ENCODE measurements around the gene PIAS4. TPM values are rescaled to one million over a fixed set of nuclear protein-coding genes. Genes with fewer than 3 reads are reported as not detected.
A peak's percentile ranks its signal among the peaks of the same experiment; 100 is the strongest.

Gene PIAS4
- total and polyA plus RNA-seq, 4 donors = 24.8 to 37.7 (median 29.7) TPM

GRCh38 chr19:4012975-4013634, 5.6 kb downstream of the PIAS4 start:
- no peaks in the 10 kb centered on the region for H3K27me3 ChIP-seq (ENCODE audit: control insufficient read depth, insufficient read depth, low read length)
- peaks cover 82% of the 10 kb centered on the region for H3K36me3 ChIP-seq (ENCODE audit: control insufficient read depth, insufficient read depth, low read length)
- DNase-seq (ENCODE audit: low read depth in 4 of 6, low spot score in 6 of 6) = no peak
- H3K9me3 ChIP-seq (ENCODE audit: control insufficient read depth, insufficient read depth, low read length) = no peaks in the 10 kb centered on the region
- no peak overlapping the region for H3K4me3 ChIP-seq (ENCODE audit: low read depth, low read length)
- H3K27ac ChIP-seq (ENCODE audit: low read depth, low read length) = no peak overlapping the region
- peaks cover 81% of the 10 kb centered on the region for H3K4me1 ChIP-seq (ENCODE audit: control insufficient read depth, insufficient read depth, low read length)
- WGBS (ENCODE audit: insufficient coverage) = 96% methylated on average over 33 of the region's 33 CpGs

GRCh38 chr19:4013886-4014540, 6.5 kb downstream of the PIAS4 start:
- Histone ChIP-seq H3K27me3 (ENCODE audit: control insufficient read depth, insufficient read depth, low read length) (no peaks in the 10 kb centered on the region), H3K4me1 (ENCODE audit: control insufficient read depth, insufficient read depth, low read length) (peaks cover 79% of the 10 kb centered on the region), H3K36me3 (ENCODE audit: control insufficient read depth, insufficient read depth, low read length) (peaks cover 91% of the 10 kb centered on the region), H3K27ac (ENCODE audit: low read depth, low read length) (peak overlapping the region; percentile 10), H3K9me3 (ENCODE audit: control insufficient read depth, insufficient read depth, low read length) (no peaks in the 10 kb centered on the region), H3K4me3 (ENCODE audit: low read depth, low read length) (no peak overlapping the region)
- whole genome bisulfite sequencing (ENCODE audit: insufficient coverage) = 83% methylated on average over 20 of the region's 20 CpGs
- peak in 1 of 6 donors; percentile 20 for DNase-seq (ENCODE audit: low read depth in 4 of 6, low spot score in 6 of 6)

GRCh38 chr19:4014541-4015491, 7.3 kb downstream of the PIAS4 start:
- WGBS (ENCODE audit: insufficient coverage) = 60% methylated on average over 22 of the region's 25 CpGs
- peaks cover 78% of the 10 kb centered on the region for H3K4me1 ChIP-seq (ENCODE audit: control insufficient read depth, insufficient read depth, low read length)
- no peak overlapping the region for H3K4me3 ChIP-seq (ENCODE audit: low read depth, low read length)
- peak overlapping the region; percentile 79 for H3K27ac ChIP-seq (ENCODE audit: low read depth, low read length)
- H3K27me3 ChIP-seq (ENCODE audit: control insufficient read depth, insufficient read depth, low read length) = no peaks in the 10 kb centered on the region
- H3K36me3 ChIP-seq (ENCODE audit: control insufficient read depth, insufficient read depth, low read length) = peaks cover 97% of the 10 kb centered on the region
- no peaks in the 10 kb centered on the region for H3K9me3 ChIP-seq (ENCODE audit: control insufficient read depth, insufficient read depth, low read length)
- DNase-seq (ENCODE audit: low read depth in 4 of 6, low spot score in 6 of 6) = peak in 2 of 6 donors; percentile 7 to 48

- no peak overlapping the region for H3K4me3 ChIP-seq (ENCODE audit: low read depth, low read length)
- peaks cover 96% of the 10 kb centered on the region for H3K36me3 ChIP-seq (ENCODE audit: control insufficient read depth, insufficient read depth, low read length)
- no peaks in the 10 kb centered on the region for H3K9me3 ChIP-seq (ENCODE audit: control insufficient read depth, insufficient read depth, low read length)
- H3K27ac ChIP-seq (ENCODE audit: low read depth, low read length) = peak overlapping the region; percentile 79
- peak in 2 of 6 donors; percentile 20 to 74 for DNase-seq (ENCODE audit: low read depth in 4 of 6, low spot score in 6 of 6)
- WGBS (ENCODE audit: insufficient coverage) = 31% methylated on average over 37 of the region's 37 CpGs
- H3K4me1 ChIP-seq (ENCODE audit: control insufficient read depth, insufficient read depth, low read length) = peaks cover 67% of the 10 kb centered on the region
- H3K27me3 ChIP-seq (ENCODE audit: control insufficient read depth, insufficient read depth, low read length) = no peaks in the 10 kb centered on the region
These were observed 8.3 kb downstream of the PIAS4 start for GRCh38 chr19:4015705-4016402.

GRCh38 chr19:4016486-4016885, 8.9 kb downstream of the PIAS4 start:
- 76% methylated on average over 12 of the region's 12 CpGs for WGBS (ENCODE audit: insufficient coverage)
- H3K27me3 ChIP-seq (ENCODE audit: control insufficient read depth, insufficient read depth, low read length) = no peaks in the 10 kb centered on the region
- H3K36me3 ChIP-seq (ENCODE audit: control insufficient read depth, insufficient read depth, low read length) = peaks cover 90% of the 10 kb centered on the region
- H3K27ac ChIP-seq (ENCODE audit: low read depth, low read length) = peak overlapping the region; percentile 80
- peaks cover 61% of the 10 kb centered on the region for H3K4me1 ChIP-seq (ENCODE audit: control insufficient read depth, insufficient read depth, low read length)
- DNase-seq (ENCODE audit: low read depth in 4 of 6, low spot score in 6 of 6) = peak in 1 of 6 donors; percentile 57
- H3K4me3 ChIP-seq (ENCODE audit: low read depth, low read length) = no peak overlapping the region
- H3K9me3 ChIP-seq (ENCODE audit: control insufficient read depth, insufficient read depth, low read length) = no peaks in the 10 kb centered on the region

- WGBS (ENCODE audit: insufficient coverage) = 93% methylated on average over 8 of the region's 15 CpGs
- peaks cover 60% of the 10 kb centered on the region for H3K4me1 ChIP-seq (ENCODE audit: control insufficient read depth, insufficient read depth, low read length)
These were observed 9.5 kb downstream of the PIAS4 start for GRCh38 chr19:4016903-4017638.

GRCh38 chr19:4018140-4018613, 10.6 kb downstream of the PIAS4 start:
- Histone ChIP-seq H3K4me3 (ENCODE audit: low read depth, low read length) (no peak overlapping the region), H3K36me3 (ENCODE audit: control insufficient read depth, insufficient read depth, low read length) (peaks cover 91% of the 10 kb centered on the region), H3K27me3 (ENCODE audit: control insufficient read depth, insufficient read depth, low read length) (no peaks in the 10 kb centered on the region), H3K9me3 (ENCODE audit: control insufficient read depth, insufficient read depth, low read length) (no peaks in the 10 kb centered on the region), H3K27ac (ENCODE audit: low read depth, low read length) (peak overlapping the region; percentile 57), H3K4me1 (ENCODE audit: control insufficient read depth, insufficient read depth, low read length) (peaks cover 60% of the 10 kb centered on the region)
- WGBS (ENCODE audit: insufficient coverage) = 60% methylated on average over 12 of the region's 22 CpGs
- peak in 2 of 6 donors; percentile 28 to 39 for DNase-seq (ENCODE audit: low read depth in 4 of 6, low spot score in 6 of 6)

More at GRCh38 chr19:4016903-4017638, 9.5 kb downstream of the PIAS4 start:
- Histone ChIP-seq H3K4me3 (ENCODE audit: low read depth, low read length) (no peak overlapping the region), H3K9me3 (ENCODE audit: control insufficient read depth, insufficient read depth, low read length) (no peaks in the 10 kb centered on the region), H3K36me3 (ENCODE audit: control insufficient read depth, insufficient read depth, low read length) (peaks cover 91% of the 10 kb centered on the region), H3K27ac (ENCODE audit: low read depth, low read length) (peak overlapping the region; percentile 80), H3K27me3 (ENCODE audit: control insufficient read depth, insufficient read depth, low read length) (no peaks in the 10 kb centered on the region)
- no peak for DNase-seq (ENCODE audit: low read depth in 4 of 6, low spot score in 6 of 6)

GRCh38 chr19:4018775-4019504, 11.4 kb downstream of the PIAS4 start:
- Histone ChIP-seq H3K4me1 (ENCODE audit: control insufficient read depth, insufficient read depth, low read length) (peaks cover 53% of the 10 kb centered on the region), H3K27me3 (ENCODE audit: control insufficient read depth, insufficient read depth, low read length) (no peaks in the 10 kb centered on the region), H3K36me3 (ENCODE audit: control insufficient read depth, insufficient read depth, low read length) (peaks cover 91% of the 10 kb centered on the region), H3K27ac (ENCODE audit: low read depth, low read length) (peak overlapping the region; percentile 57), H3K4me3 (ENCODE audit: low read depth, low read length) (no peak overlapping the region), H3K9me3 (ENCODE audit: control insufficient read depth, insufficient read depth, low read length) (no peaks in the 10 kb centered on the region)
- no peak for DNase-seq (ENCODE audit: low read depth in 4 of 6, low spot score in 6 of 6)
- 87% methylated on average over 18 of the region's 19 CpGs for WGBS (ENCODE audit: insufficient coverage)

All from spinal cord (tissue), 10 donors.